HG02943 (cell line): ENCODE measurements around the gene TCTN2.

Experiments
- ATAC-seq: cut with Tn5 transposase; IDR thresholded peaks from one replicate; pipeline ENCODE4 v1.9.1; 2021; ENCODE audit warnings: mild to moderate bottlenecking, low read depth, moderate library complexity; ENCODE audit not compliant: unreplicated experiment

TCTN2 gene

GRCh38 chr12:123683964-123684363, 13.1 kb downstream of the TCTN2 start:
- ATAC-seq: no peak

GRCh38 chr12:123686636-123687190, 15.8 kb downstream of the TCTN2 start:
- ATAC-seq: no peak

- no peak for ATAC-seq
These were observed 19.4 kb downstream of the TCTN2 start for GRCh38 chr12:123690191-123690840.

GRCh38 chr12:123696207-123696606, 25.3 kb downstream of the TCTN2 start:
- no peak for ATAC-seq

GRCh38 chr12:123696646-123697045, 25.7 kb downstream of the TCTN2 start:
- no peak for ATAC-seq

GRCh38 chr12:123705935-123706334, 35.0 kb downstream of the TCTN2 start:
- no peak for ATAC-seq

GRCh38 chr12:123707466-123707865, 36.6 kb downstream of the TCTN2 start:
- ATAC-seq: no peak

- ATAC-seq: no peak
These were observed 41.9 kb downstream of the TCTN2 start for GRCh38 chr12:123712780-123713319.

- ATAC-seq: no peak
These were observed 42.5 kb downstream of the TCTN2 start for GRCh38 chr12:123713398-123713797.

GRCh38 chr12:123713823-123714585, 43.1 kb downstream of the TCTN2 start:
- ATAC-seq: no peak

GRCh38 chr12:123715195-123715594, 44.3 kb downstream of the TCTN2 start:
- no peak for ATAC-seq

GRCh38 chr12:123717350-123717749, 46.4 kb downstream of the TCTN2 start:
- no peak for ATAC-seq

- no peak for ATAC-seq
These were observed 49.4 kb downstream of the TCTN2 start for GRCh38 chr12:123720141-123720814.

- no peak for ATAC-seq
These were observed 50.3 kb downstream of the TCTN2 start for GRCh38 chr12:123721245-123721644.

- no peak for ATAC-seq
These were observed 52.1 kb downstream of the TCTN2 start for GRCh38 chr12:123723011-123723410.

GRCh38 chr12:123723765-123724164, 52.9 kb downstream of the TCTN2 start:
- no peak for ATAC-seq

GRCh38 chr12:123726244-123726643, 55.3 kb downstream of the TCTN2 start:
- no peak for ATAC-seq

- ATAC-seq: no peak
These were observed 56.0 kb downstream of the TCTN2 start for GRCh38 chr12:123726962-123727361.

- ATAC-seq: no peak
These were observed 57.0 kb downstream of the TCTN2 start for GRCh38 chr12:123727878-123728277.

GRCh38 chr12:123731596-123731995, 60.7 kb downstream of the TCTN2 start:
- no peak for ATAC-seq

GRCh38 chr12:123732251-123732650, 61.3 kb downstream of the TCTN2 start:
- ATAC-seq: no peak
